Measurements from ENCODE around the gene EME1.

DNA sequence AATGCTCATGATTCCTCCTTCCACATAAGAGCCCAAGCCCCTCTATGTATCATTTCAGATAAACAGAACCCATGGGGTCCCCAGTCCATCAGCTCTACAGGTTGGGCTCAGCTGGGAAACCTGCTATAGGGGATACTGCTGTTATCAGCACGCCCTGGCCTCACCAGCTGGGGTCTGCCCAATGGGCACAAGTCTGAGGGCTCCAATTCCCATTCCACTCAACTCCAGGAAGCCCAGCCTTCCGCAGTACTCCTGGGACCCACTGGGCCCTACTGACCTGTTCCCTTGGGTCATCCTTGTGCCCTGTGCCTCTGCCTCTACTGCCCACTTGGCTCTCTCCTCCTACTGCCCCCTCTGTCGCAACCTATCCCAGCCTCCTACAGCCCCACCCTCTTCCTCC, 43.3 kb upstream of the EME1 start:
- no peak for TF ChIP-seq CTCF (conservative IDR thresholded peaks at IDR 0.05; ENCODE audit: low read depth in 2 of 2)
- no peak for TF ChIP-seq EZH2 (IDR thresholded peaks at IDR 0.05; ENCODE audit: low read depth, unreplicated experiment)
- TF ChIP-seq POLR2AphosphoS5 (IDR thresholded peaks at IDR 0.05; ENCODE audit: low read depth), result no peak
- no peak for TF ChIP-seq REST (IDR thresholded peaks at IDR 0.05; ENCODE audit: unreplicated experiment)
- no peak for TF ChIP-seq JUNB (IDR thresholded peaks at IDR 0.05; ENCODE audit: unreplicated experiment)
